NCI-H1436 treated with DMSO at 0.1 percent for 48 hours (cell line): ENCODE data around the gene CTSE.

Source experiments
- DNase-seq: peaks from one replicate; lab custom pipeline; 2025; lab: John Stamatoyannopoulos, UW

The CTSE gene

GRCh38 chr1:206049919-206050600 is 26.4 kb upstream of the CTSE start:
- DNase-seq, result no peak

- DNase-seq, result no peak
These were observed 25.6 kb upstream of the CTSE start for GRCh38 chr1:206049293-206049692.

- no peak for DNase-seq
These were observed 24.9 kb upstream of the CTSE start for GRCh38 chr1:206048582-206048981.

GRCh38 chr1:206047271-206047670 is 23.6 kb upstream of the CTSE start:
- no peak for DNase-seq

- DNase-seq, result no peak
These were observed 17.9 kb upstream of the CTSE start for GRCh38 chr1:206041640-206042039.

- DNase-seq, result no peak
These were observed 16.6 kb upstream of the CTSE start for GRCh38 chr1:206040328-206040727.

GRCh38 chr1:206039046-206039973 is 15.6 kb upstream of the CTSE start:
- peak; percentile 21 for DNase-seq

- no peak for DNase-seq
These were observed 13.9 kb upstream of the CTSE start for GRCh38 chr1:206037581-206037980.

- no peak for DNase-seq
These were observed 13.2 kb upstream of the CTSE start for GRCh38 chr1:206036663-206037455.

- no peak for DNase-seq
These were observed 11.3 kb upstream of the CTSE start for GRCh38 chr1:206035027-206035426.

GRCh38 chr1:206032380-206033140 is 8.9 kb upstream of the CTSE start:
- no peak for DNase-seq

GRCh38 chr1:206030714-206031113 is 7.0 kb upstream of the CTSE start:
- peak; percentile 60 for DNase-seq

- no peak for DNase-seq
These were observed 6.5 kb upstream of the CTSE start for GRCh38 chr1:206030191-206030590.

- DNase-seq, result no peak
These were observed 5.8 kb upstream of the CTSE start for GRCh38 chr1:206029484-206029883.

- DNase-seq, result no peak
These were observed 1.7 kb upstream of the CTSE start for GRCh38 chr1:206025283-206025820.

- no peak for DNase-seq
These were observed 929 bp downstream of the CTSE start for GRCh38 chr1:206022766-206023165.

- DNase-seq, result no peak
These were observed 1.9 kb downstream of the CTSE start for GRCh38 chr1:206021626-206022365.

- DNase-seq, result no peak
These were observed 2.6 kb downstream of the CTSE start for GRCh38 chr1:206021008-206021625.

GRCh38 chr1:206020393-206021007 is 3.2 kb downstream of the CTSE start:
- no peak for DNase-seq

- no peak for DNase-seq
These were observed 8.6 kb downstream of the CTSE start for GRCh38 chr1:206015071-206015470.
